Measurements from ENCODE around the gene FAXDC2. TPM values are rescaled to one million over a fixed set of nuclear protein-coding genes. Genes with fewer than 3 reads are reported as not detected.
A peak's percentile ranks its signal among the peaks of the same experiment; 100 is the strongest.

Gene FAXDC2
- polyA plus RNA-seq, 4 donors = 10.8 to 30.9 (median 15.1) TPM

- FAIRE-seq (no peak), DNase-seq (no peak)
- WGBS, 3 donors = 48 to 82% (median 50%) methylated on average over 1 of the region's 1 CpG
- Histone ChIP-seq H3K27ac (ENCODE audit: low read depth in 1 of 3, low read length in 2 of 3) (peak overlapping the region in 1 of 3 donors; percentile 23), H3K9me3 (ENCODE audit: control insufficient read depth in 2 of 2, insufficient read depth in 1 of 2, low read depth in 1 of 2, low read length in 1 of 2) (no peaks in the 10 kb centered on the region), H3K27me3 (ENCODE audit: control insufficient read depth in 3 of 3, insufficient read depth in 3 of 3, low read length in 3 of 3) (no peaks in the 10 kb centered on the region), H3K4me3 (ENCODE audit: low read depth in 1 of 3, low read length in 3 of 3) (no peak overlapping the region), H3K36me3 (ENCODE audit: control insufficient read depth in 3 of 3, insufficient read depth in 2 of 3, low read depth in 1 of 3, low read length in 3 of 3) (peaks cover 0 to 28% (median 0%) of the 10 kb centered on the region in 3 donors), H3K4me1 (ENCODE audit: control insufficient read depth in 3 of 3, insufficient read depth in 2 of 3, low read depth in 1 of 3, low read length in 2 of 3) (peaks cover 8 to 56% (median 34%) of the 10 kb centered on the region in 3 donors)
Measured at GRCh38 chr5:154782812-154783592, 67.4 kb downstream of the FAXDC2 start.

GRCh38 chr5:154782326-154782725 is 68.1 kb downstream of the FAXDC2 start:
- FAIRE-seq = no peak
- Histone ChIP-seq H3K27me3 (ENCODE audit: control insufficient read depth in 3 of 3, insufficient read depth in 3 of 3, low read length in 3 of 3) (no peaks in the 10 kb centered on the region), H3K36me3 (ENCODE audit: control insufficient read depth in 3 of 3, insufficient read depth in 2 of 3, low read depth in 1 of 3, low read length in 3 of 3) (peaks cover 0 to 28% (median 0%) of the 10 kb centered on the region in 3 donors), H3K9me3 (ENCODE audit: control insufficient read depth in 2 of 2, insufficient read depth in 1 of 2, low read depth in 1 of 2, low read length in 1 of 2) (no peaks in the 10 kb centered on the region), H3K4me1 (ENCODE audit: control insufficient read depth in 3 of 3, insufficient read depth in 2 of 3, low read depth in 1 of 3, low read length in 2 of 3) (peaks cover 8 to 56% (median 34%) of the 10 kb centered on the region in 3 donors), H3K27ac (ENCODE audit: low read depth in 1 of 3, low read length in 2 of 3) (peak overlapping the region in 2 of 3 donors; percentile 9 to 23), H3K4me3 (ENCODE audit: low read depth in 1 of 3, low read length in 3 of 3) (no peak overlapping the region)
- WGBS, 3 donors = 39 to 60% (median 46%) methylated on average over 4 of the region's 4 CpGs
- DNase-seq = no peak

- H3K4me1 ChIP-seq (ENCODE audit: control insufficient read depth in 3 of 3, insufficient read depth in 2 of 3, low read depth in 1 of 3, low read length in 2 of 3) = peaks cover 8 to 43% (median 35%) of the 10 kb centered on the region in 3 donors
- no peak overlapping the region for H3K4me3 ChIP-seq (ENCODE audit: low read depth in 1 of 3, low read length in 3 of 3)
- H3K27me3 ChIP-seq (ENCODE audit: control insufficient read depth in 3 of 3, insufficient read depth in 3 of 3, low read length in 3 of 3) = no peaks in the 10 kb centered on the region
- no peaks in the 10 kb centered on the region for H3K9me3 ChIP-seq (ENCODE audit: control insufficient read depth in 2 of 2, insufficient read depth in 1 of 2, low read depth in 1 of 2, low read length in 1 of 2)
- FAIRE-seq = no peak
- 59 to 77% (median 73%) methylated on average over 1 of the region's 1 CpG for WGBS, 3 donors
- peaks cover 0 to 21% (median 0%) of the 10 kb centered on the region in 3 donors for H3K36me3 ChIP-seq (ENCODE audit: control insufficient read depth in 3 of 3, insufficient read depth in 2 of 3, low read depth in 1 of 3, low read length in 3 of 3)
- no peak overlapping the region for H3K27ac ChIP-seq (ENCODE audit: low read depth in 1 of 3, low read length in 2 of 3)
- no peak for DNase-seq
Measured at GRCh38 chr5:154780128-154780527, 70.3 kb downstream of the FAXDC2 start.

GRCh38 chr5:154779105-154779504 is 71.3 kb downstream of the FAXDC2 start:
- Histone ChIP-seq H3K27me3 (ENCODE audit: control insufficient read depth in 3 of 3, insufficient read depth in 3 of 3, low read length in 3 of 3) (no peaks in the 10 kb centered on the region), H3K9me3 (ENCODE audit: control insufficient read depth in 2 of 2, insufficient read depth in 1 of 2, low read depth in 1 of 2, low read length in 1 of 2) (no peaks in the 10 kb centered on the region), H3K27ac (ENCODE audit: low read depth in 1 of 3, low read length in 2 of 3) (no peak overlapping the region), H3K36me3 (ENCODE audit: control insufficient read depth in 3 of 3, insufficient read depth in 2 of 3, low read depth in 1 of 3, low read length in 3 of 3) (peaks cover 0 to 23% (median 0%) of the 10 kb centered on the region in 3 donors), H3K4me1 (ENCODE audit: control insufficient read depth in 3 of 3, insufficient read depth in 2 of 3, low read depth in 1 of 3, low read length in 2 of 3) (peaks cover 8 to 36% (median 31%) of the 10 kb centered on the region in 3 donors), H3K4me3 (ENCODE audit: low read depth in 1 of 3, low read length in 3 of 3) (no peak overlapping the region)
- DNase-seq (peak; percentile 72 to 82), FAIRE-seq (no peak)
- 54 to 82% (median 68%) methylated on average over 4 of the region's 4 CpGs for WGBS, 3 donors

GRCh38 chr5:154778534-154778933 is 71.9 kb downstream of the FAXDC2 start:
- Histone ChIP-seq H3K27me3 (ENCODE audit: control insufficient read depth in 3 of 3, insufficient read depth in 3 of 3, low read length in 3 of 3) (no peaks in the 10 kb centered on the region), H3K9me3 (ENCODE audit: control insufficient read depth in 2 of 2, insufficient read depth in 1 of 2, low read depth in 1 of 2, low read length in 1 of 2) (no peaks in the 10 kb centered on the region), H3K4me3 (ENCODE audit: low read depth in 1 of 3, low read length in 3 of 3) (no peak overlapping the region), H3K27ac (ENCODE audit: low read depth in 1 of 3, low read length in 2 of 3) (no peak overlapping the region), H3K36me3 (ENCODE audit: control insufficient read depth in 3 of 3, insufficient read depth in 2 of 3, low read depth in 1 of 3, low read length in 3 of 3) (peaks cover 0 to 22% (median 0%) of the 10 kb centered on the region in 3 donors), H3K4me1 (ENCODE audit: control insufficient read depth in 3 of 3, insufficient read depth in 2 of 3, low read depth in 1 of 3, low read length in 2 of 3) (peaks cover 8 to 31% (median 31%) of the 10 kb centered on the region in 3 donors)
- 89 to 96% (median 96%) methylated on average over 2 of the region's 2 CpGs for WGBS, 3 donors
- FAIRE-seq (no peak), DNase-seq (no peak)

- Histone ChIP-seq H3K4me3 (ENCODE audit: low read depth in 1 of 3, low read length in 3 of 3) (no peak overlapping the region), H3K27me3 (ENCODE audit: control insufficient read depth in 3 of 3, insufficient read depth in 3 of 3, low read length in 3 of 3) (no peaks in the 10 kb centered on the region), H3K9me3 (ENCODE audit: control insufficient read depth in 2 of 2, insufficient read depth in 1 of 2, low read depth in 1 of 2, low read length in 1 of 2) (no peaks in the 10 kb centered on the region), H3K36me3 (ENCODE audit: control insufficient read depth in 3 of 3, insufficient read depth in 2 of 3, low read depth in 1 of 3, low read length in 3 of 3) (peaks cover 0 to 22% (median 0%) of the 10 kb centered on the region in 3 donors), H3K4me1 (ENCODE audit: control insufficient read depth in 3 of 3, insufficient read depth in 2 of 3, low read depth in 1 of 3, low read length in 2 of 3) (peaks cover 5 to 24% (median 21%) of the 10 kb centered on the region in 3 donors), H3K27ac (ENCODE audit: low read depth in 1 of 3, low read length in 2 of 3) (no peak overlapping the region)
- DNase-seq = no peak
- FAIRE-seq = no peak
- WGBS, 3 donors = 84 to 94% (median 86%) methylated on average over 1 of the region's 1 CpG
Measured at GRCh38 chr5:154776167-154776566, 74.2 kb downstream of the FAXDC2 start.

- no peak overlapping the region for H3K27ac ChIP-seq (ENCODE audit: low read depth in 1 of 3, low read length in 2 of 3)
- H3K4me1 ChIP-seq (ENCODE audit: control insufficient read depth in 3 of 3, insufficient read depth in 2 of 3, low read depth in 1 of 3, low read length in 2 of 3) = peaks cover 8 to 24% (median 20%) of the 10 kb centered on the region in 3 donors
- H3K9me3 ChIP-seq (ENCODE audit: control insufficient read depth in 2 of 2, insufficient read depth in 1 of 2, low read depth in 1 of 2, low read length in 1 of 2) = no peaks in the 10 kb centered on the region
- no peak for FAIRE-seq
- 71 to 86% (median 71%) methylated on average over 3 of the region's 3 CpGs for WGBS, 3 donors
- no peak for DNase-seq
- H3K4me3 ChIP-seq (ENCODE audit: low read depth in 1 of 3, low read length in 3 of 3) = no peak overlapping the region
- H3K36me3 ChIP-seq (ENCODE audit: control insufficient read depth in 3 of 3, insufficient read depth in 2 of 3, low read depth in 1 of 3, low read length in 3 of 3) = peaks cover 0 to 28% (median 0%) of the 10 kb centered on the region in 3 donors
- H3K27me3 ChIP-seq (ENCODE audit: control insufficient read depth in 3 of 3, insufficient read depth in 3 of 3, low read length in 3 of 3) = no peaks in the 10 kb centered on the region
Measured at GRCh38 chr5:154773326-154773725, 77.1 kb downstream of the FAXDC2 start.

- Histone ChIP-seq H3K27me3 (ENCODE audit: control insufficient read depth in 3 of 3, insufficient read depth in 3 of 3, low read length in 3 of 3) (no peaks in the 10 kb centered on the region), H3K36me3 (ENCODE audit: control insufficient read depth in 3 of 3, insufficient read depth in 2 of 3, low read depth in 1 of 3, low read length in 3 of 3) (peaks cover 0 to 28% (median 0%) of the 10 kb centered on the region in 3 donors), H3K27ac (ENCODE audit: low read depth in 1 of 3, low read length in 2 of 3) (peak overlapping the region in 1 of 3 donors; percentile 2), H3K4me3 (ENCODE audit: low read depth in 1 of 3, low read length in 3 of 3) (no peak overlapping the region), H3K9me3 (ENCODE audit: control insufficient read depth in 2 of 2, insufficient read depth in 1 of 2, low read depth in 1 of 2, low read length in 1 of 2) (no peaks in the 10 kb centered on the region), H3K4me1 (ENCODE audit: control insufficient read depth in 3 of 3, insufficient read depth in 2 of 3, low read depth in 1 of 3, low read length in 2 of 3) (peaks cover 9 to 30% (median 22%) of the 10 kb centered on the region in 3 donors)
- 54 to 68% (median 57%) methylated on average over 10 of the region's 10 CpGs for WGBS, 3 donors
- no peak for FAIRE-seq
- no peak for DNase-seq
Measured at GRCh38 chr5:154771383-154771901, 79.0 kb downstream of the FAXDC2 start.
